Measurements from ENCODE around the gene TREH. TPM values are rescaled to one million over a fixed set of nuclear protein-coding genes. Genes with fewer than 3 reads are reported as not detected.

The TREH gene
- total and polyA plus RNA-seq, 8 donors = 0.20 to 0.42 (median 0.24) TPM; not detected in 3

GRCh38 chr11:118633979-118634378 lies 45.5 kb downstream of the TREH start:
- Histone ChIP-seq H3K9me3 (no peaks in the 10 kb centered on the region), H3K4me3 (no peak overlapping the region), H3K27ac (no peak overlapping the region), H3K4me1 (peaks cover 22 to 31% of the 10 kb centered on the region in 2 donors), H3K36me3 (peaks cover 0 to 53% of the 10 kb centered on the region in 2 donors), H3K27me3 (no peaks in the 10 kb centered on the region)
- DNase-seq (peak in 1 of 4 donors; percentile 23), ATAC-seq (no peak)
- no peak for TF ChIP-seq CTCF (IDR thresholded peaks at IDR 0.05)
- intact Hi-C loops (cut with DNase I) = no loop called here

- Histone ChIP-seq H3K27me3 (no peaks in the 10 kb centered on the region), H3K36me3 (peaks cover 0 to 53% of the 10 kb centered on the region in 2 donors), H3K4me3 (no peak overlapping the region), H3K9me3 (no peaks in the 10 kb centered on the region), H3K27ac (no peak overlapping the region), H3K4me1 (peaks cover 22 to 34% of the 10 kb centered on the region in 2 donors)
- intact Hi-C loops (cut with DNase I) = no loop called here
- DNase-seq (no peak), ATAC-seq (no peak)
- TF ChIP-seq CTCF (IDR thresholded peaks at IDR 0.05) = no peak
Measured at GRCh38 chr11:118633319-118633690, 46.1 kb downstream of the TREH start.

DNA sequence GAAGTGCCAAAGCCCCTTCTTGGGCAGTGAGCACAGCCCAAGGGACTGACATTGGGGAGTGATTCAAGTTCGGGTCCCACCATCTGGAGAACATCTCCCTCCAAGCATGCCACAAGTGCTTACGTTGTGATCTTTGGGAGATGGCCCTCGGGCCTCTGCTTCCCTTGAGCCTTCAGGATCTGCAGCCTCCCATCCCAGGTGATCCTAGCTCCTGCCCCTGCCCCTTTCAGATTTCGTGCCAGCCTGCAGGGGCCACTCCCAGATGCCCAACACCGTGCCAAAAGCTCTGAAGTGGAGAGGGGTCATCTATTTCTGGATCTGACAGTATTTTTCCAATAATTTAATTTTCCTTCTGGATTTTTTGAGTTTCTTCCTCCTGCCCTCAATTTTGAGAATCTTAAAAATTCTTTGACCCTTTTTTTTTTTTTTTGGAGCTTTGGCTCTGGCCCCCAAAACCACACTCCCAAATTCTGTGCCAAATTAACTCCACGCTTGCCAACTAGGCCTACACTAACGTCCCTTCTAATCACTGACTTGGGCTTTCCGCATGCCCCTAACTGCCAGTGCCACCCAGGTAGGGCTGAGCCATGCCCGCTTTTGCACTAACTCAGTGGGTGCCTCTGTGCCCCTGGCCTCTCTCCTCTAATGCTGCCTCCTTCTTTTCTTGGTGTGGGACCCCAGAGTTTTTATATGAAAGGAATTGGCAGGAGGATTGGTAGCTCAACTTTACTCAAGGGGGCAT lies 46.7 kb downstream of the TREH start:
- no peak overlapping the region for H3K4me3 ChIP-seq
- H3K27ac ChIP-seq = no peak overlapping the region
- intact Hi-C loops (cut with DNase I) = no loop called here
- H3K27me3 ChIP-seq = no peaks in the 10 kb centered on the region
- no peak for ATAC-seq
- peak in 1 of 4 donors; percentile 24 for DNase-seq
- H3K9me3 ChIP-seq = no peaks in the 10 kb centered on the region
- no peak for TF ChIP-seq CTCF (IDR thresholded peaks at IDR 0.05)
- H3K36me3 ChIP-seq = peaks cover 3 to 54% of the 10 kb centered on the region in 2 donors
- peaks cover 22 to 34% of the 10 kb centered on the region in 2 donors for H3K4me1 ChIP-seq

DNA sequence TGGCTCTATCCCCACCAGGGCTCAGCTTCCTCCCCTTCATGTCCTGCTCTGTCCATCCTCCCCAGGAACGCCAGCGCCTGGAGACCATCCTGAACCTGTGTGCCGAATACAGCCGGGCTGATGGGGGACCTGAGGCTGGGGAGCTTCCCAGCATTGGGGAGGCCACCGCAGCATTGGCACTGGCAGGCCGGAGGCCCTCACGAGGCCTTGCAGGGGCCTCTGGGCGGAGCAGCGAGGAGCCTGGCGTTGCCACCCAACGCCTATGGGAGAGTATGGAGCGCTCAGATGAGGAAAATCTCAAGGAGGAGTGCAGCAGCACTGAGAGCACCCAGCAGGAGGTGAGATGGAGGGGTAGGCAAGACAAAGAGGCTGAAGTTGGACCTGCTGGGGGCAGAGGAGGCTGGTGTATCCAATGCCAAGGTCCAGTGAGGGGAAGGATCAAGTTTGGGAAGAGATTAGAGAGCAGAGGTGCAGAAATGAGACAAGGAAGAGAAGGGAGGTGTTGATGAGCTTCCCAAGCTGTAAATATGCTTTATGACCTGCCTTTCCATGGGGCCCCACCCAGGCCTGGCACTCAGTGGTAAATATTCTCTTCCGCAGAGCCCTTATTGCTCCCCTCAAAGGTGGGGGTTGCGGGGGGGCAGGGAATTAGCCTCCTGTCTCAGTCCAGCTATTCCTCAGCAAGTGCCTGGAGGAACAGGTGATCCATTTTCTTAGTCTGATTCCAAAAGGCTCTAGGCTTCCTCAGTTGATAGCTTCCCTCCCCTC lies 48.1 kb downstream of the TREH start:
- Histone ChIP-seq H3K9me3 (no peaks in the 10 kb centered on the region), H3K27ac (no peak overlapping the region), H3K27me3 (no peaks in the 10 kb centered on the region), H3K4me3 (no peak overlapping the region), H3K4me1 (peaks cover 22 to 31% of the 10 kb centered on the region in 2 donors), H3K36me3 (peaks cover 6 to 57% of the 10 kb centered on the region in 2 donors)
- intact Hi-C loops (cut with DNase I) = no loop called here
- TF ChIP-seq CTCF (IDR thresholded peaks at IDR 0.05) = no peak
- ATAC-seq (no peak), DNase-seq (peak in 1 of 4 donors; percentile 71)
